ENCODE data around the gene FAM131A. TPM values are rescaled to one million over a fixed set of nuclear protein-coding genes. Genes with fewer than 3 reads are reported as not detected.

FAM131A gene
- total and polyA plus RNA-seq, 2 experiments from 2014 or later, result 12.2 to 12.6 TPM

DNA sequence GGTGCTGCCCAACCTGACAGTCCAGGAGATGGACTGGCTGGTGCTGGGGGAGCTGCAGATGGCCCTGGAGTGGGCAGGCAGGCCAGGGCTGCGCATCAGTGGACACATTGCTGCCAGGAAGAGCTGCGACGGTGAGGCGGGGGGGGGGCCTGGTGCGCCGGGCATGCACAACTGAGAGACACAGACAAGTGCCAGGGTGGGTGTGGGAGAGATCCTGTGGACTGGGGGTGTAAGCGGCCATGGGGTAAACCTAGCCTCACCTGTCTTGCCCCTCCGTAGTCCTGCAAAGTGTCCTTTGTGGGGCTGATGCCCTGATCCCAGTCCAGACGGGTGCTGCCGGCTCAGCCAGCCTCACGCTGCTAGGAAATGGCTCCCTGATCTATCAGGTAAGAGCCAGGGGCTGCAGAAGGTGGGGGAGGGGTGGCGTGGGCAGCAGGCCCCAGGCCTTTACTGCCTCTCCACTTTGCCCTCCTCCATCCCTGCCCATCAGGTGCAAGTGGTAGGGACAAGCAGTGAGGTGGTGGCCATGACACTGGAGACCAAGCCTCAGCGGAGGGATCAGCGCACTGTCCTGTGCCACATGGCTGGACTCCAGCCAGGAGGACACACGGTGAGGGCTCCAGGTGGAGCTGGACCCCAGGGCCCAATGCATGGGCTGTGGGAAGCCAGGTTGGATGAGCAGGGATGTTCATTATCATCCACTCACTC, 45.8 kb downstream of the FAM131A start:
- no peaks in the 10 kb centered on the region for H3K9me3 ChIP-seq (ENCODE audit: low read depth)
- no peaks in the 10 kb centered on the region for H4K20me1 ChIP-seq (ENCODE audit: insufficient read depth, poor library complexity, severe bottlenecking)
- H3K36me3 ChIP-seq (replicated peaks; ENCODE audit: insufficient read depth, low read depth), result no peaks in the 10 kb centered on the region
- no peak overlapping the region for H3K27ac ChIP-seq
- no peak overlapping the region for H3K4me2 ChIP-seq
- no peaks in the 10 kb centered on the region for H3K9me2 ChIP-seq (replicated peaks; ENCODE audit: insufficient read depth)
- H3K27me3 ChIP-seq, result peaks cover 15% of the 10 kb centered on the region
- H3K4me3 ChIP-seq, result no peak overlapping the region
- no peaks in the 10 kb centered on the region for H3K79me2 ChIP-seq
- H2AFZ ChIP-seq, result no peak overlapping the region
- 92% methylated on average over 14 of the region's 15 CpGs for WGBS (ENCODE audit: low lambda C conversion rate, missing lambda C conversion rate)
- peaks cover 17% of the 10 kb centered on the region for H3K4me1 ChIP-seq (ENCODE audit: insufficient read depth)
- no peak for DNase-seq (ENCODE audit: low spot score)
- TF ChIP-seq, protein P1, sequence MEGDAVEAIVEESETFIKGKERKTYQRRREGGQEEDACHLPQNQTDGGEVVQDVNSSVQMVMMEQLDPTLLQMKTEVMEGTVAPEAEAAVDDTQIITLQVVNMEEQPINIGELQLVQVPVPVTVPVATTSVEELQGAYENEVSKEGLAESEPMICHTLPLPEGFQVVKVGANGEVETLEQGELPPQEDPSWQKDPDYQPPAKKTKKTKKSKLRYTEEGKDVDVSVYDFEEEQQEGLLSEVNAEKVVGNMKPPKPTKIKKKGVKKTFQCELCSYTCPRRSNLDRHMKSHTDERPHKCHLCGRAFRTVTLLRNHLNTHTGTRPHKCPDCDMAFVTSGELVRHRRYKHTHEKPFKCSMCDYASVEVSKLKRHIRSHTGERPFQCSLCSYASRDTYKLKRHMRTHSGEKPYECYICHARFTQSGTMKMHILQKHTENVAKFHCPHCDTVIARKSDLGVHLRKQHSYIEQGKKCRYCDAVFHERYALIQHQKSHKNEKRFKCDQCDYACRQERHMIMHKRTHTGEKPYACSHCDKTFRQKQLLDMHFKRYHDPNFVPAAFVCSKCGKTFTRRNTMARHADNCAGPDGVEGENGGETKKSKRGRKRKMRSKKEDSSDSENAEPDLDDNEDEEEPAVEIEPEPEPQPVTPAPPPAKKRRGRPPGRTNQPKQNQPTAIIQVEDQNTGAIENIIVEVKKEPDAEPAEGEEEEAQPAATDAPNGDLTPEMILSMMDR (IDR thresholded peaks at IDR 0.05; ENCODE audit: poor library complexity), result no peak
- TF ChIP-seq EZH2phosphoT487 (IDR thresholded peaks at IDR 0.05; ENCODE audit: low read depth, severe bottlenecking, unreplicated experiment), result no peak
- no peak for TF ChIP-seq EZH2 (IDR thresholded peaks at IDR 0.05; ENCODE audit: borderline replicate concordance)

DNA sequence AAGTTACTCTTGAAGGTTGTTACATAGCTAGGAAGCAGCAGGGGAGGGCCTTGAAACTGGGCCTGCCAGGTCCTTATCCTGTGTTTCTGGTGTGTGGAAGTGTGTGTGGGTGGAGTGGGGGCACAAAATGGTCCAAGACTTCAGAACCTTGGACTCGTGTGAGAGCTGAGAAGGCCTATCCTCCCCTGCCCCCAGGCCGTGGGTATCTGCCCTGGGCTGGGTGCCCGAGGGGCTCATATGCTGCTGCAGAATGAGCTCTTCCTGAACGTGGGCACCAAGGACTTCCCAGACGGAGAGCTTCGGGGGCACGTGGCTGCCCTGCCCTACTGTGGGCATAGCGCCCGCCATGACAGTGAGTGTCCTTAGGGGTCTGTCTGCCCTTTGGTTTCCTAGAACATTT, 46.9 kb downstream of the FAM131A start:
- Histone ChIP-seq H3K4me1 (ENCODE audit: insufficient read depth) (peaks cover 11% of the 10 kb centered on the region), H3K27me3 (peaks cover 15% of the 10 kb centered on the region), H3K9me2 (replicated peaks; ENCODE audit: insufficient read depth) (no peaks in the 10 kb centered on the region), H3K36me3 (replicated peaks; ENCODE audit: insufficient read depth, low read depth) (no peaks in the 10 kb centered on the region), H2AFZ (no peak overlapping the region), H3K4me2 (no peak overlapping the region), H3K4me3 (no peak overlapping the region), H4K20me1 (ENCODE audit: insufficient read depth, poor library complexity, severe bottlenecking) (no peaks in the 10 kb centered on the region), H3K27ac (no peak overlapping the region), H3K79me2 (no peaks in the 10 kb centered on the region), H3K9me3 (ENCODE audit: low read depth) (no peaks in the 10 kb centered on the region)
- 88% methylated on average over 9 of the region's 9 CpGs for WGBS (ENCODE audit: low lambda C conversion rate, missing lambda C conversion rate)
- TF ChIP-seq, protein P1 (IDR thresholded peaks at IDR 0.05; ENCODE audit: poor library complexity), result no peak
- no peak for TF ChIP-seq EZH2 (IDR thresholded peaks at IDR 0.05; ENCODE audit: borderline replicate concordance)
- no peak for TF ChIP-seq EZH2phosphoT487 (IDR thresholded peaks at IDR 0.05; ENCODE audit: low read depth, severe bottlenecking, unreplicated experiment)
- DNase-seq (ENCODE audit: low spot score), result no peak

DNA sequence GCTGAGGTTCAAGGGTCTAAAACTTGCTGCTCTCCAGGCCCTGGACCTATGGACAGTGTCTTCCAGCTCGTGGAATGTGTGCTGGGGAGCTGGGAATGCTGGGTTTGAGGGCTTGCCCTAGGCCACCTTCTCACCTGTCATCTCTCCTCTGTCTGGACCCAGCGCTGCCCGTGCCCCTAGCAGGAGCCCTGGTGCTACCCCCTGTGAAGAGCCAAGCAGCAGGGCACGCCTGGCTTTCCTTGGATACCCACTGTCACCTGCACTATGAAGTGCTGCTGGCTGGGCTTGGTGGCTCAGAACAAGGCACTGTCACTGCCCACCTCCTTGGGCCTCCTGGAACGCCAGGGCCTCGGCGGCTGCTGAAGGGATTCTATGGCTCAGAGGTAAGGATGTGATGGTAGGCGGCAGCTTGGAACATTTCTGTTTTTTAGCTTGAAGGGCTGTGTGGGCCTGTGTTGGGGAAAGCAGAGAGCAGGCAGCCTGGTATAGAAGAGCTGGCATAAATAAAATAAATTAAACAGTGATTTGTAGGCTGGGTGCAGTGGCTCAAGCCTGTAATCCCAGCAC, 47.5 kb downstream of the FAM131A start:
- Histone ChIP-seq H3K27ac (no peak overlapping the region), H3K36me3 (replicated peaks; ENCODE audit: insufficient read depth, low read depth) (no peaks in the 10 kb centered on the region), H3K27me3 (peaks cover 15% of the 10 kb centered on the region), H3K4me1 (ENCODE audit: insufficient read depth) (peaks cover 10% of the 10 kb centered on the region), H3K4me2 (no peak overlapping the region), H3K9me3 (ENCODE audit: low read depth) (no peaks in the 10 kb centered on the region), H3K9me2 (replicated peaks; ENCODE audit: insufficient read depth) (no peaks in the 10 kb centered on the region), H2AFZ (no peak overlapping the region), H3K79me2 (no peaks in the 10 kb centered on the region), H3K4me3 (no peak overlapping the region), H4K20me1 (ENCODE audit: insufficient read depth, poor library complexity, severe bottlenecking) (no peaks in the 10 kb centered on the region)
- DNase-seq (ENCODE audit: low spot score), result no peak
- WGBS (ENCODE audit: low lambda C conversion rate, missing lambda C conversion rate), result 92% methylated on average over 8 of the region's 8 CpGs
- TF ChIP-seq EZH2phosphoT487 (IDR thresholded peaks at IDR 0.05; ENCODE audit: low read depth, severe bottlenecking, unreplicated experiment), result no peak
- no peak for TF ChIP-seq EZH2 (IDR thresholded peaks at IDR 0.05; ENCODE audit: borderline replicate concordance)
- TF ChIP-seq, protein P1 (IDR thresholded peaks at IDR 0.05; ENCODE audit: poor library complexity), result no peak

Data from hepatocyte (in vitro differentiated cells).